ENCODE measurements around the gene TLCD3B. TPM values are rescaled to one million over a fixed set of nuclear protein-coding genes. Genes with fewer than 3 reads are reported as not detected.

The TLCD3B gene, protein sequence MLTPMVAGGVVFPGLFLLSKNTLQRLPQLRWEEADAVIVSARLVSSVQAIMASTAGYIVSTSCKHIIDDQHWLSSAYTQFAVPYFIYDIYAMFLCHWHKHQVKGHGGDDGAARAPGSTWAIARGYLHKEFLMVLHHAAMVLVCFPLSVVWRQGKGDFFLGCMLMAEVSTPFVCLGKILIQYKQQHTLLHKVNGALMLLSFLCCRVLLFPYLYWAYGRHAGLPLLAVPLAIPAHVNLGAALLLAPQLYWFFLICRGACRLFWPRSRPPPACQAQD
- under 1 TPM in 2 of 4 donors, not detected in 2; 0.54 to 0.79 TPM for total RNA-seq

DNA sequence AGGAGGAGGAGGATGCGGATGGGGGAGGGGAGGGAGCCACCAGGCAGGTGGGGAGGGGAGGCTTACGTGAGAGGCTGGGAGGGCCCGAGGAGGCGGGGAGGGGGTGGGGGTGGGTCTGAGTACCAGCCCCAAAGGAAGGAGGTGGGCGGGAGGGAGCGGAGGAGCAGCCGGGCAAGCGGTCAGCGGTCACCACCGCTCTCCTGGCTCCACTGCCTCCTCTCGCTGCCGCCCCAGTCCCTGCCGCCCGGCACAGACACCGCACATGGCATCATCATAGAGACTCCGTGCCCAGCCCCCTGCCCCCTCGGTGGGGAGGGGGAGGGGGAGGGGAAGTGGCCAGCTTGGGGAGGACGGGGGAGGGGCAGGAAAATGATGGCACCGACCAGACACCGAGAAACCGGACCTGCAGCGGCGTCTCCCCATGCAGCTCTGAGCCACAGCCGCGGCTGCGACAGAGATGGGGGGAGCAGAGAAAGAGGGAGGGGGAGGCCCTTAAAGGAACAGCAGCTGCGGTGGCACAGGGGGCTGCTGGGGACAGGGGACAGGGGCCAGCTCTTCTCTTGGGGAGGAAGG lies at the start of gene TLCD3B:
Gene TLCD3B, minus strand, starts transcription at position 431 of the 573 bp plus-strand sequence. CDS start 744 bp downstream, outside the sequence.
- peaks cover 0 to 5% of the 10 kb centered on the region in 2 donors for H3K4me1 ChIP-seq
- WGBS, 2 donors, result 2% methylated on average over 21 to 27 of the region's 27 CpGs
- peaks cover 15% of the 10 kb centered on the region for H3K27me3 ChIP-seq
- H3K27ac ChIP-seq, result no peak within 1 kb of the TSS
- no peak within 1 kb of the TSS for H3K4me3 ChIP-seq (replicated peaks in 1 of 3)
- H3K9me3 ChIP-seq, result no peaks in the 10 kb centered on the region
- no peaks in the 10 kb centered on the region for H3K36me3 ChIP-seq
- TF ChIP-seq POLR2A (IDR thresholded peaks at IDR 0.05), result no peak
- TF ChIP-seq, protein P1, sequence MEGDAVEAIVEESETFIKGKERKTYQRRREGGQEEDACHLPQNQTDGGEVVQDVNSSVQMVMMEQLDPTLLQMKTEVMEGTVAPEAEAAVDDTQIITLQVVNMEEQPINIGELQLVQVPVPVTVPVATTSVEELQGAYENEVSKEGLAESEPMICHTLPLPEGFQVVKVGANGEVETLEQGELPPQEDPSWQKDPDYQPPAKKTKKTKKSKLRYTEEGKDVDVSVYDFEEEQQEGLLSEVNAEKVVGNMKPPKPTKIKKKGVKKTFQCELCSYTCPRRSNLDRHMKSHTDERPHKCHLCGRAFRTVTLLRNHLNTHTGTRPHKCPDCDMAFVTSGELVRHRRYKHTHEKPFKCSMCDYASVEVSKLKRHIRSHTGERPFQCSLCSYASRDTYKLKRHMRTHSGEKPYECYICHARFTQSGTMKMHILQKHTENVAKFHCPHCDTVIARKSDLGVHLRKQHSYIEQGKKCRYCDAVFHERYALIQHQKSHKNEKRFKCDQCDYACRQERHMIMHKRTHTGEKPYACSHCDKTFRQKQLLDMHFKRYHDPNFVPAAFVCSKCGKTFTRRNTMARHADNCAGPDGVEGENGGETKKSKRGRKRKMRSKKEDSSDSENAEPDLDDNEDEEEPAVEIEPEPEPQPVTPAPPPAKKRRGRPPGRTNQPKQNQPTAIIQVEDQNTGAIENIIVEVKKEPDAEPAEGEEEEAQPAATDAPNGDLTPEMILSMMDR (IDR thresholded peaks at IDR 0.05), result no peak
- intact Hi-C loops (cut with DNase I), result no loop called here
- no peak for DNase-seq

DNA sequence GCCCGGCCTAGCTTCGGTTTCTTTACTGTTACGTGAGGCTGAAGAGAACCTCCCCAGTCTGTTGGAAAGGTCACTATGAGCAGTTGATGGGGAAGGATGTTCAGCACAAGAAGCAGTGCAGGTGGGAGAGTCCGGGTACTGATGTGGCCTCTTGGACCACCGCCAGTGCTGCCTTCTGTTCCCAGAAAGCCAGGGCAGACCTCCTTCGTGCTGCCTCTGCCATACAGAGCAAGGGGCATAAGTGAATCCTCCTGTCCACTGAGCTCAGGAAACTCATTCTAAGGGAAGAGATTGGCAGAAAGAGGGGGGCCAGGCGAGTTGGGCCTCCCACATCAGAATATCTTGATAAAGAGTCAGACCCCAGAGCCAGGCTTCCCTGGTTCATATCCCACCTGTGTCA lies 48.4 kb upstream of the TLCD3B start:
- 91 to 93% methylated on average over 7 of the region's 7 CpGs for WGBS, 2 donors
- intact Hi-C loops (cut with DNase I), result no loop called here

DNA sequence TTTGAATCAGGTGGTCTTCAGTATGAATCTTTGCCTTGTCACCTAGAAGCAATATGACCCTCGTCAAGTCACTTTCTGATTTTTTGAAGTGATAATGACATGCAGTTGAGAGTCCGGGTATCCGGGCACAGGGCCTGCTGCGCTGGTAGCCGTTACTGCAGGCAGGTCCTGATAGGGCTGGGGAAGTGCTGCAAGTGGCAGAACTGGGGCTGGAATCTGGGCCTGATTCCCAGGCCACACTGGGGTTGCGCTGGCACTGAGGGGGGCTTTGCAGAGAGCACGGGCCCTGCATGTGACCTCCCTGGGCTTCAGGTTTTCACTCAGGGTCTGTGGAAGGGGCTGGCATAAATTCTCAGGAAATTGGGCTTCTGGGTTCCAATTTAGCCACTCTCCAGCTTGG lies 47.7 kb upstream of the TLCD3B start:
- Histone ChIP-seq H3K4me1 (peaks cover 12 to 17% of the 10 kb centered on the region in 2 donors), H3K9me3 (no peaks in the 10 kb centered on the region), H3K4me3 (replicated peaks in 1 of 3) (no peak overlapping the region), H3K36me3 (peaks cover 32 to 34% of the 10 kb centered on the region in 2 donors), H3K27ac (no peak overlapping the region), H3K27me3 (no peaks in the 10 kb centered on the region)
- intact Hi-C loops (cut with DNase I), result no loop called here
- TF ChIP-seq, protein P1 (IDR thresholded peaks at IDR 0.05), result no peak
- TF ChIP-seq POLR2A (IDR thresholded peaks at IDR 0.05), result no peak
- 88 to 91% methylated on average over 6 to 7 of the region's 7 CpGs for WGBS, 2 donors
- no peak for DNase-seq

More for the DNA sequence above, 48.4 kb upstream of the TLCD3B start:
- H3K27ac ChIP-seq, result no peak overlapping the region
- H3K36me3 ChIP-seq, result peaks cover 39 to 41% of the 10 kb centered on the region in 2 donors
- H3K27me3 ChIP-seq, result no peaks in the 10 kb centered on the region
- no peak overlapping the region for H3K4me3 ChIP-seq (replicated peaks in 1 of 3)
- DNase-seq, result no peak
- TF ChIP-seq, protein P1 (IDR thresholded peaks at IDR 0.05), result no peak
- no peak for TF ChIP-seq POLR2A (IDR thresholded peaks at IDR 0.05)
- H3K4me1 ChIP-seq, result peaks cover 12 to 17% of the 10 kb centered on the region in 2 donors
- no peaks in the 10 kb centered on the region for H3K9me3 ChIP-seq

DNA sequence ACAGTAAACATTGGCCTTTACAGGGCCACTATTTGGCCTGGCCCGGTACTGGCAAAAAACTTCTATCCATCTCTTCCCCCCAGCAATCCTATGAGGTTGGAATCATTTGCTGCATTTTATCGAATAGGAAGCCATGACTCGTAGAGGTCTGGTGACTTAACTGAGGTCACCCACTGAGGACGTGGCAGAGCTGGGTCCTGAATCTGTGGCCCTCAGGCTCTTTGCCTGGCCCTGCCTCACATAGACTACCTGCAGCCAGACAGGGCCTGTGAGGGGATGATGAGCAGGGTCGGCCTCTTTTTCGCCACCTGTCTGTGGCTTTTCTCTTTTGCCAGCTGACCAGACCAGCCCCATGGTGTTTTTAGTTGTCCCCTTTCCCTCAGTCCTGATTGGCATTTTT lies 46.6 kb upstream of the TLCD3B start:
- no peak overlapping the region for H3K27ac ChIP-seq

More for the DNA sequence above, 46.6 kb upstream of the TLCD3B start:
- no peak for TF ChIP-seq POLR2A (IDR thresholded peaks at IDR 0.05)
- TF ChIP-seq, protein P1 (IDR thresholded peaks at IDR 0.05), result no peak
- WGBS, 2 donors, result 85 to 87% methylated on average over 6 of the region's 6 CpGs
- intact Hi-C loops (cut with DNase I), result no loop called here
- Histone ChIP-seq H3K4me1 (peaks cover 12 to 17% of the 10 kb centered on the region in 2 donors), H3K4me3 (replicated peaks in 1 of 3) (no peak overlapping the region), H3K27me3 (no peaks in the 10 kb centered on the region), H3K9me3 (no peaks in the 10 kb centered on the region), H3K36me3 (peaks cover 23% of the 10 kb centered on the region in 2 donors)
- DNase-seq, result no peak

All from thyroid gland (tissue), 4 donors.